ENCODE results near the gene ZFYVE21.
"Not testable (repeated sequence)": the region's sequence is repeated elsewhere in the genome, so short reads cannot be mapped to it uniquely, and the experiment has no call there.

ZFYVE21 gene

DNA sequence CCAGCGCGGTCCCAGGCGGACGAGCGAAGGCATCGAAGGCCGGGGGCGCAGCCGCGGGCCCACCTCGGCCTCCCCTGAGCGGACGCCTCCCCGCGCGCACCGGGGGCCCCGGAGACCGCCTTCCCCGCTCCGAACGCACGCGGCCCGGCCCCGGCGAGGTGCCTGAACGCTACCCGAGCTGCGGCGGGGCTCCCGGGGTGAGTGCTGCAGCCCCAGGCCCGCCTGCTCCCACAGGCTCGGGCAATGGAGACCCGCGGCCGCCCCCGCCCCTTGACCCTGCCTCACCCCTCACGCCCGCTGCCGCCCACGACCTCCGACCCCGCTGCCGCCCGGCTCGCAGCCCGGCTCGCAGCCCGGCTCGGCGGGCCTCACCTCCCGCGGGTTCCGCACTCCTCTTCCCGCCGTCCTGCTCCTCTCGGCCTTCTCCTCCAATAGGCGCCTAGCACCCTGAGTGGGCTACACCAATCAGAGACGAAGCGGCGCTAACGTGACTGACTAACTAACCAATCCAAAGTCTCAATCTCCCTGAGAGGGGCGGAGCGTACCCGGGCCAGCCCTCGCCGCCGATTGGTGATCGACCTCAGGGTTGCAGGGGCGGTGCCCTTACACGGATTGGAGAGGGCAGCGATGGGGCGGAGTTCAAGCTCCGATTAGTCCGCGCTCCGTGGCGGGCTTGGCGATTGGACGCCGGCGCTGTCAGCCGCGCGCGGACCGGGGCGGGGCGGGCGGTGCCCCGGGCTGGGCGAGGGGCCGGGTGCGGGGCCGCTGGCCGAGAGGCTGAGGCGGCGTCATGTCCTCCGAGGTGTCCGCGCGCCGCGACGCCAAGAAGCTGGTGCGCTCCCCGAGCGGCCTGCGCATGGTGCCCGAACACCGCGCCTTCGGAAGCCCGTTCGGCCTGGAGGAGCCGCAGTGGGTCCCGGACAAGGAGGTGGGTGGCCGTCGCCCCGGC, at the start of gene ZFYVE21, which contains the start of gene XRCC3:
ZFYVE21 (plus strand) TSS at position 759 of the 949 bp plus-strand sequence; CDS start at position 791, 32 bp downstream.
XRCC3 (minus strand) TSS at position 400 of the 949 bp plus-strand sequence. CDS start 4,364 bp downstream, outside the sequence.
- peak; percentile 100 for DNase-seq

DNA sequence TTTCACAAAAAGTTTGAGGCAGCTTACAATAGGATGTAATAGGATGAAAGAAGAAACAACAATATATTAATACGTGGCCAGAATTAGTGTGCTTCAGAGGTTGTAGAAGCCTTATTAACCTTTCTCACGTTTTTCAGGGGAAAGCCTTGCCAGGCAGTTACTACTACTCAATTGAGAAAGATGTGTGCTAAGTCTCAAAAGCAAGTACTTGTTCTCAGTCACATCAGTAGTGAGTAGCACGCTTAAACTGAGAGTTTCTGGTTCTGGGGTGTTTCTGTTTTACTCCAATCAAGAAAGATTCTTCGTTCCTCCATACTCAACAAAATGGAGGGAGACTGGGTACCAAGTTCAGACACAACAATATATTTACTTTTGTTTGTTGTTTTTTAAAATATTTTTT, 47.9 kb upstream of the ZFYVE21 start:
- no peak for DNase-seq

- DNase-seq: no peak
Measured at GRCh38 chr14:103668117-103668516, 47.5 kb upstream of the ZFYVE21 start.

GRCh38 chr14:103669370-103669769, 46.2 kb upstream of the ZFYVE21 start:
- DNase-seq: no peak

DNA sequence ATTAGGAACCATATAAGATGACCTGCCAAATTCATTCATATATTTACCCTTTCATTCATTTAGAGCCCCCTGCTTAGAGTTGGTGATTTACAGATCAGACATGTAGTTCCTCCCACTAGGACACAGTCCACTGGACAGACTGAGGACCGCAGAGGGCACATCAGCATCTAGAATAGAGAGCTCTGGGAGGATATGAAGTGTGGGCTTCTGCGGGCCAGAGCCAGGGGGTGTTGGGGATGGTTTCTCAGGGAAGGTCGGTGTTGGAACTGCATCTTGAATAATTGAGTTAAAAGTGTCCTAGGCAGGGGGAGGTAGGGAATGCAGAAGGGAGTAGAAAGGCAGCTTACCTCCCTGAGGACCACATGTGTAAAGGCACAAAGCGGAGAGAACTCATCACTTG, 43.7 kb upstream of the ZFYVE21 start:
- no peak for DNase-seq

DNA sequence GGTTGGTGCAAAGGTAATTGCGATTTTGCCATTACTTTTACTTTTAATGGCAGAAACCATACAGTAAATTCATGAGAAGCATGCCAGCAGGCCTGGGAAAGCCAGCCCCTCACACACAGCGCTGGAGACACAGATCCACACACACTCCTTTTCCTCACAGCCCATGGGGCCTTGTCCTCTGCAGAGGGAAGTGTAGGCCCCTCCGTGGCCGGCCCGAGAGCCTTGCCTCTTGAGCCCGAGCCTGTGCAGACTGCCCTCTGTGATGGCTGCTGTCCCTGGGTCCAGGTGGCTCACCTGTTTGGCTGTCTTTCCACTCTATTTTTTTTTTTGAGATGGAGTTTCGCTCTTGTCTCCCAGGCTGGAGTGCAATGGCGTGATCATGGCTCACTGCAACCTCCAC, 39.7 kb upstream of the ZFYVE21 start:
- no peak for DNase-seq

DNA sequence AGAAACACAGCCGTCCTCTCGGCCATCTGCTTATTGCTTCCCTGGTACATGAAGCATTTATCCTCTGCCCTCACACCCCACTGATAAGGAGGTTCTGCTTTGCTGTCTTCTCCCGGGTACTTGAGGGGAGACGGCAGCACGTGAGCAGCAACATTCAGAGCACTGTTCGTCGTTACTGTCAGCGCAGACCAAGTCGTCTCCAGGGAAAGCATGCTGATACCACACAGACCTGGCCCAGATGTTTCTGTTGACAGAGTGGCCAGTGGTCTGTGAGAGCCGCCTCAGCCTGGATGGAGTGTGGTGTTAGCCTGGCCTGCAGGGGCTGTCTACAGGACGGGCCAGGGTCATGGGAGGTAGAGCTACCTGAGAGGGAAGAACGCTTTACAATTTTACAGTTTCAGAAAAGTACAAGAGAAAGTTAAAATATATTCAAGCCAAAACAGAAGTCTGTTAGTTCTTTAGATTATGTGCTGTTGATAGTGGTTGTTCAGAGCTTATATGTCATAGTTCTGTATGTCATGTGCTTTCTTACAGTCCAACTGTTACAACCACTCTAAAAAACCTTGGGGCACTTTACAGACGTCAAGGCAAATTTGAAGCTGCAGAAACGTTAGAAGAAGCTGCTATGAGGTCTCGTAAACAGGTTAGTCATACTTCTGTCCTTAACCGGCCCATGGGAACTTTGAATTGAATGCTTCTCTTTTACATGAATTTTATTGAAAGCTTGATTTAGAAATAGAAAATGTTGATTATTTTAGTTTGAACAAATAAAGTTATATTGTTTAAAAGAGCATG, 38.5 kb upstream of the ZFYVE21 start:
- DNase-seq: no peak

DNA sequence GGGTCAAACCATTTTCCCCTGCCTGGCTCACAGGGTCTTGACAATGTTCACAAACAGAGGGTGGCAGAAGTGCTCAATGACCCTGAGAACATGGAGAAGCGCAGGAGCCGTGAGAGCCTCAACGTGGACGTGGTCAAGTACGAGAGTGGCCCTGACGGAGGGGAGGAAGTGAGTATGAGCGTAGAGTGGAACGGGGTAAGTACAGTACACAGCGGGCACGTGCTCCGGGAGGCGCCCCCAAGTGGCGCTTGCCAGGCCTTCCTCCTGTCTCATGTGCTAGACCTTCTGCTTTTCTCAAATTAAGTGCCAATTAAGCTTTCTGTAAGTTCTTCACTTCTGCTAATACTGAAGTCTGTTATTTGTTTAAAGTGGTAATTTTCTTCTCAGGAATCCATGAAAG, 36.3 kb upstream of the ZFYVE21 start:
- DNase-seq: peak; percentile 54

DNA sequence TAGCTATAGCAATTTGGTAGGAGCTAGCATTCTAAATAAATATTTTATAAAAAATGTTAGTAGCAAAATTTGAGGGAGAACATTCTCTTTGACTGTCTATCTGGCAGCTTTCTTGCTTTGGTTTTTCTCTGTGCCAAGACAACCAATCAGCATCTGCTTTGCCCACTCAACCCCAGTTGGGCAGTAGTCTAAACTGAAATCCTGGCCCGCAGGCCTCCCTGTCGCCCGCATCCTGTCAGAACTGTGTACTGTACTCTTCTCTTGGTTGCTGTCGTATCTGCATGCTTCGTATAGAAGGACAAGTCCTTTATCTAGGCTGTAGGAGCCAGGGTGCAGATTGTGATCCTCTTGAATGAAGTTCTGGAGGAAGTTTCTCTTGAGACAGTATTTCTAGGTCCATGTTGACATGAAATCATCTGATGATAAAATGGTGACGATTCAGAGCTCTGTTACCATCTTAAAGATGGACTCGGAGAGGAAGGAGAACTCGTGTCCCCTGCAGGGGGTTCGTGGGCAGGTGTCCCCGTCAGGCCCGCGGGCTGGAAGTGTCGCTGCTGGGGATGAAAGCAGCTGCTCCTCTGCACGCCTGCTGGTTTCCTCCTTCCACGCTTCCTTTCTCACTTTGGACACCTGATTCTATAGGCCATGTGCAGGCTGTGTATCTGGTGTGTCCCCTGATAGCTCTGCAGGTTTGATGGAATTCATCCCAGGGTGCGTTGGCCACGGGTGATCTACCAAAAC, 34.9 kb upstream of the ZFYVE21 start:
- DNase-seq: no peak

DNA sequence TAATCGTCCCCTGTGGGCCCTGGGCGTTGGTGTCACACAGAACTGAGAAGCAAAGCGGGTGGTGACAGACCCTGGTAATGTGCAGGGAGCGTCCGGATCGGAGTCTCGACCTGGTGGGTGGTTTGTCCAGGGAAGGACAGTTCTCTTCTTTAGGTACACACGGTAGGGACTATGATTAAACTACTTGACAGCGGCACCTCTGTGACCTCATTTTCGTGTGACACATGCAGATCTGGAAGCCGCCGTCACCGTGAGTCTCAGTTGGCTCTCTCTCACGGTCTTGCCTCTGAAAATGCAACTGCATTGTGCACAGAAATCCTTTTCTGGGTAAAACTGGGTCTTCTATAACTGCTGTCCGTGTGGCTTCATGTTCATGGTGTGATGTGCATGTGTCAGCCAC, 32.5 kb upstream of the ZFYVE21 start:
- DNase-seq: no peak

DNA sequence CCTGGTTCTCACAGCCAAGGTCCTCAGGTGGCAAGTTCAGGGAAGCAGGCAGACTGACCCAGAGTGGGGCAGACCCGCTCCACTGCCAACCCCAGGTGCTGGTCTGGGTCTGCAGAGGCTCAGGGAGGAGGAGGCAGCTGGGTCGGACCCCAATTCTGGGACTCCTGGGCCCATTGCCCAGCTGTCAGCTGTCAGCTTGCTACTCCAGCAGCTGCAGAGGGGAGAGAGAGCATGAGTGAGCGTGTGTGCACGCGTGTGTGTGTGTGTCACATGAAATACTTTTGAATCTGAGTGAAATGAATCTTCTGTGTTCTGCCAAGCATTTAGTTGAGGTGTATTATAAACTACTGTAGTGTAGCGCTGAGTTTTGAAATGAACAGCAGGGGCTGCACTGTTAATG, 31.1 kb upstream of the ZFYVE21 start:
- no peak for DNase-seq

GRCh38 chr14:103684871-103685270, 30.7 kb upstream of the ZFYVE21 start:
- no peak for DNase-seq

GRCh38 chr14:103685276-103686211, 30.1 kb upstream of the ZFYVE21 start:
- no peak for DNase-seq

GRCh38 chr14:103686831-103687485, 28.7 kb upstream of the ZFYVE21 start:
- no peak for DNase-seq

GRCh38 chr14:103687712-103688111, 27.9 kb upstream of the ZFYVE21 start:
- DNase-seq: no peak

DNA sequence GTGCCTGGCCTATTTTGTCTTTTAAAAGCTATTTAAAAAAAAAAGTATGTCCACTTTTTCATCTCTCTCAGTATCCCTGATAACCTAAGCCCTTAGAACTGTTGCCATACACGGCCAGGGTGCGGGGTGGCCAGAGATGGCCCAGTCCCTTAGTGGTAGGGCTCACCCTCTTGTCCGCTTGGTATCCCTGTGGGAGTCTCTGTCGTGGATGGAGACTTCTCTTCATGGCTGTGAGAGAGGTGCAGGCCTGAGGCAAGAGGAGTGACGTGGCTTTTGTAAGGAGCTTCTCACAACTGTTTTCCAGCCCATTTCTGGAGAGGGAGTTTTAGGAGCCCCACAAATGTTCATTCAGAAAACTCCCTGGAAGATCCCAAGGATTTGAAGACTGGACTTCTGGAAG, 27.2 kb upstream of the ZFYVE21 start:
- no peak for DNase-seq

DNA sequence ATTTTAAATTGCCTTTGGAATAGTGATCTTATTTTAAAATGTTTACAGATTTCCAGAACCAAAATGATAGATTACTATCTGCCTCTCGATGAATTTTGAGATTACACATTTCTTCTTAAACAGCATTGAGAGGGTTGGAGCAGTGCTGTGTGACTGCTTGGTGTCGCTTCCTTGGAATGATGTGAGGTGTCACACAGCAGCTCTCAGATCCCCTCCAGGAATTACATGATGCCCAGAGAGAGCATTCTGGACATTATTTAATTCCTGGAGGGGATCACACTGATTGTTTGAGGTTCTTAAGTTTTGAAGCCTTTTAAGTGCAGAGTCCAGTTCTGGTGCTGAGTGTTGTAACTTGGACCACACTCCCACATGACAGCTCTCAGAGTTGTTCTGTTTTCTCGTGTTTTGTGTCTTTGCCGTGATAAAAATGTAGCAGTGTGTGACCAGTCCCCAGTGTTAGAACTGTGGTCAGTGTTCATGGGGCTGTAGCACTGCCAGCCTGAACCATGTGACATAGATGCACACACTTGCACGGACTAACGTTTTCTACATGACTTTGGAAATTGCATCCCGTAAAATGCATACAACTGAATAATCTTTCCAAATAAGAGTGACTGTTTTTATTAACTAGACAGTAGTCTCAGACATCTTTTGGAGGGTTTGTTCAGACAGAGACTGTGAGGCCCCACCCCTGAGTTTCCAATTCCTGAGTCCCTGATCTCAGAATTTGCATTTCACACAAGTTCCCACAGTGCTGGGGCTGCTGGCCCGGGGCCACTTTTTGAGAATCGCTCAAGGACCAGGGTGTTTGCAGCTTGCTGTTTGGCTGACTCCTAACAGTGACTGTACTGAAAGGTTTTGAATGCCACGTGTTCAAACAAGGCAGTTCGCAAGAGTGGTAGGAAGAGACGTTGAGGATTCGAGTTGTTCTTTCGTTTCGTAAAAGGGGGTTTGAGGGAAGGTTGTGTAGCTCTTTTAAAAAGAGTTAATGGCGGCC, 26.4 kb upstream of the ZFYVE21 start:
- no peak for DNase-seq

- DNase-seq: no peak
Measured at GRCh38 chr14:103690332-103690731, 25.3 kb upstream of the ZFYVE21 start.

DNA sequence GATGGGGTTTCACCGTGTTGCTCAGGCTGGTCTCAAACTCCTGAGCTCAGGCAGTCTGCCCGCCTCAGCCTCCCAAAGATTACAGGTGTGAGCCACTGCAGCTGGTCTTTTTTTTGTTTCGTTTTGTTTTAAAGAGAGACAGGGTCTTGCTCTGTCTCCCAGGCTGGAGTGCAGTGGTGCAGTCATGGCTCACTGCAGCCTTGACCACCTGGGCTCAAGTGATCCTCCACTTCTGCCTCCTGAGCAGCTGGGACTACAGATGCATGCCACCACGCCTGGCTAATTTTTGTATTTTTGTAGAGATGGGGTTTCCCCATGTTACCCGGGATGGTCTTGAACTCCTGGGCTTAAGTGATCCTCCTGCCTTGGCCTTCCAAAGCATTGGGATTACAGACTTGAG, 24.0 kb upstream of the ZFYVE21 start:
- not testable (repeated sequence) for DNase-seq

DNA sequence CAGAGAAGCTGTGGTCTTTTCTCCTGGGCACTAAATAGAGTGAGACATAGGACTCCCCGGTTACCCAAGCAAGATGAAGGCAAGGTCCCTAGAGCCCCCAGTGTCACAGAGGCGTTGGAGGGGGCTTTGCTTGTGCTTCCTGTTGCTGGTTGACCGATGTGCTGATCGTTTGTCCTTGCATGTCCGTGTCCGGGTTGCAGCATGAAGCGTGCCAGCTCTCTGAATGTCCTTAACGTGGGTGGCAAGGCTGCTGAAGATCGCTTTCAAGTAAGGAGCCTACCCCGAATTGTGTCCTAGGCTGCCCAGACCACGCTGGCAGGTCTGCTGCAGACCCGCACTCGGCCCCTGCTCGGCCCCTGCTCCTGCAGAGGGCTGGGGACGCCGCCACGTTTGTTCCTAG, 23.5 kb upstream of the ZFYVE21 start:
- DNase-seq: no peak

All from activated naive CD4-positive, alpha-beta T cell treated with anti-CD3 and anti-CD28 coated beads, Interleukin-2, amount 50 U/mL, for 16 hours (primary cell).